ENCODE data around the gene VAC14. TPM values are rescaled to one million over a fixed set of nuclear protein-coding genes. Genes with fewer than 3 reads are reported as not detected.

The VAC14 gene
- total RNA-seq, 1 experiment from 2014 or later: 35.3 TPM

DNA sequence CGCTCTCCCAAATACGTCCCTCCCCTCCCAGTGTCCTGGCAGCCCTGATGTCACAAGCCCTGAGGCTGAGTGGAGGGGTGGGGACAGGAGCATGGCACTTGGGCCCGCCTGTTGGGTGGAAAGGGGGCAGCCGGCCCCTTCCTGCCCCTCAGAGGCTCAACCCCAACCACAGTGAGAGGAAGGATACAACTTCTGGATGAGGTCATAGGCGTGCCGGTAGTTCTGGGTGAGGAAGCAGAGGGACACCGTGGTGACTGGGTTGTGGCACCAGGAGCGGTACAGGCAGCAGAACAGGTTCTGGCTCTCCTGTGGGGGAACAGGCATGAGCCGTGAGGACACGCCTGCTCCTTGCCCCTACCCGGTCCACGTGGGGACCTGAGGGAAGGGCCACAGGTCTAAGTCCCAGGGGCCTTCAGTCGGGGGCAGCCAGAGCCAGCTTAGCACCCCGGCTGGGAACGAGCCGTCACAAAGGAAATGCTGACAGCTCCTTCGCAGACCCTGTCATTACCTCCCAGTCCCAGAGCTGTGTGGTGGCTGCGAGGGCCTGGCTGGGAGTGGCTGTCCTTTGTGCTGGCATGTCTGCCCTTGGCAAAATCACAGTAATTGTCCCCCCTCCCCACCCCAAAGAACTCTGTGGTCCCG is 103.9 kb downstream of the VAC14 start:
- intact Hi-C loops (cut with micrococcal nuclease): no loop called here
- DNase-seq (ENCODE audit: low read depth, low spot score): no peak
- no peak overlapping the region for H3K4me3 ChIP-seq (replicated peaks in 1 of 2; ENCODE audit: low read depth in 1 of 2, low read length in 2 of 2)

More for the DNA sequence above, 103.9 kb downstream of the VAC14 start:
- ChIA-PET CTCF (no interaction called here), POLR2A (no interaction called here), RAD21 (ENCODE audit: low non-redundant PET in 1 of 2, low total read pairs in 2 of 2, uncharacterized antibody in 2 of 2, unreplicated experiment in 2 of 2) (no interaction called here)
- H3K36me3 ChIP-seq (ENCODE audit: control insufficient read depth in 1 of 2, insufficient read depth in 2 of 2, low read length in 2 of 2): no peaks in the 10 kb centered on the region
- TF ChIP-seq SP1 (IDR thresholded peaks at IDR 0.05; ENCODE audit: low read depth): no peak
- TF ChIP-seq RAD21 (IDR thresholded peaks at IDR 0.05; ENCODE audit: low read depth): no peak
- TF ChIP-seq SIN3A (IDR thresholded peaks at IDR 0.05; ENCODE audit: low read depth): no peak
- TF ChIP-seq, protein P1, sequence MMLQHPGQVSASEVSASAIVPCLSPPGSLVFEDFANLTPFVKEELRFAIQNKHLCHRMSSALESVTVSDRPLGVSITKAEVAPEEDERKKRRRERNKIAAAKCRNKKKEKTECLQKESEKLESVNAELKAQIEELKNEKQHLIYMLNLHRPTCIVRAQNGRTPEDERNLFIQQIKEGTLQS (IDR thresholded peaks at IDR 0.05): no peak
- no peak for TF ChIP-seq SRF (IDR thresholded peaks at IDR 0.05; ENCODE audit: low read depth)
- TF ChIP-seq, protein P2, sequence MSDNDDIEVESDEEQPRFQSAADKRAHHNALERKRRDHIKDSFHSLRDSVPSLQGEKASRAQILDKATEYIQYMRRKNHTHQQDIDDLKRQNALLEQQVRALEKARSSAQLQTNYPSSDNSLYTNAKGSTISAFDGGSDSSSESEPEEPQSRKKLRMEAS (IDR thresholded peaks at IDR 0.05): no peak
- no peak for TF ChIP-seq POLR2AphosphoS5 (IDR thresholded peaks at IDR 0.05; ENCODE audit: low read depth, low read length)
- TF ChIP-seq CBX3 (IDR thresholded peaks at IDR 0.05; ENCODE audit: low read depth): no peak
- TF ChIP-seq CEBPB (IDR thresholded peaks at IDR 0.05; ENCODE audit: low read depth): no peak
- TF ChIP-seq ZNF274 (IDR thresholded peaks at IDR 0.05; ENCODE audit: low read depth, low read length): no peak
- no peak for TF ChIP-seq JUND (IDR thresholded peaks at IDR 0.05)
- no peak for TF ChIP-seq EGR1 (IDR thresholded peaks at IDR 0.05; ENCODE audit: low read depth)
- no peak for TF ChIP-seq ELF1 (IDR thresholded peaks at IDR 0.05; ENCODE audit: borderline replicate concordance, low read depth)
- TF ChIP-seq, protein P3, sequence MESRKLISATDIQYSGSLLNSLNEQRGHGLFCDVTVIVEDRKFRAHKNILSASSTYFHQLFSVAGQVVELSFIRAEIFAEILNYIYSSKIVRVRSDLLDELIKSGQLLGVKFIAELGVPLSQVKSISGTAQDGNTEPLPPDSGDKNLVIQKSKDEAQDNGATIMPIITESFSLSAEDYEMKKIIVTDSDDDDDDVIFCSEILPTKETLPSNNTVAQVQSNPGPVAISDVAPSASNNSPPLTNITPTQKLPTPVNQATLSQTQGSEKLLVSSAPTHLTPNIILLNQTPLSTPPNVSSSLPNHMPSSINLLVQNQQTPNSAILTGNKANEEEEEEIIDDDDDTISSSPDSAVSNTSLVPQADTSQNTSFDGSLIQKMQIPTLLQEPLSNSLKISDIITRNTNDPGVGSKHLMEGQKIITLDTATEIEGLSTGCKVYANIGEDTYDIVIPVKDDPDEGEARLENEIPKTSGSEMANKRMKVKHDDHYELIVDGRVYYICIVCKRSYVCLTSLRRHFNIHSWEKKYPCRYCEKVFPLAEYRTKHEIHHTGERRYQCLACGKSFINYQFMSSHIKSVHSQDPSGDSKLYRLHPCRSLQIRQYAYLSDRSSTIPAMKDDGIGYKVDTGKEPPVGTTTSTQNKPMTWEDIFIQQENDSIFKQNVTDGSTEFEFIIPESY (IDR thresholded peaks at IDR 0.05; ENCODE audit: extremely low read depth, insufficient replicate concordance, low read length): no peak
- BruUV-seq (replicated peaks): no TSS peak
- no peak overlapping the region for H3K27ac ChIP-seq (ENCODE audit: low read depth, low read length)
- H3K27me3 ChIP-seq (ENCODE audit: insufficient read depth, low read length): no peaks in the 10 kb centered on the region
- H3K4me2 ChIP-seq (ENCODE audit: low read length): no peak overlapping the region; the same call in 1 of the 2 replicates
- H3K9me3 ChIP-seq (ENCODE audit: control insufficient read depth in 1 of 2, insufficient read depth in 1 of 2, low read depth in 1 of 2, low read length in 2 of 2): no peaks in the 10 kb centered on the region
- no peaks in the 10 kb centered on the region for H4K20me1 ChIP-seq (ENCODE audit: insufficient read depth)
- H3K9ac ChIP-seq (ENCODE audit: low read length): no peak overlapping the region
- no peak overlapping the region for H2AFZ ChIP-seq (ENCODE audit: low read depth, low read length, poor library complexity, severe bottlenecking)
- H3K9me2 ChIP-seq (ENCODE audit: insufficient read depth): no peaks in the 10 kb centered on the region
- ATAC-seq: no peak
- no peaks in the 10 kb centered on the region for H3K79me2 ChIP-seq (ENCODE audit: insufficient read depth, low read length)
- H3K4me1 ChIP-seq (ENCODE audit: control insufficient read depth in 1 of 2, insufficient read depth in 2 of 2, low read length in 2 of 2): peaks cover 26 to 48% of the 10 kb centered on the region in 2 experiments
